GM12878 (cell line): ENCODE data around the gene HMGCL. TPM values are rescaled to one million over a fixed set of nuclear protein-coding genes. Genes with fewer than 3 reads are reported as not detected.
A peak's percentile ranks its signal among the peaks of the same experiment; 100 is the strongest.

ENCODE experiments used
- ATF3 ChIP-seq: IDR thresholded peaks from 2 replicates; pipeline ENCODE4 v1.6.1; 2011; ENCODE audit warnings: low read depth, mild to moderate bottlenecking, low read length, moderate library complexity, borderline replicate concordance; ENCODE audit errors: extremely low read depth
- DPF2 ChIP-seq: fragments of 450-650 bp; IDR thresholded peaks from 2 replicates; pipeline ENCODE4 v1.6.1; 2017; ENCODE audit warnings: mild to moderate bottlenecking
- HCFC1 ChIP-seq: fragments of 150-350 bp; IDR thresholded peaks from 2 replicates; pipeline ENCODE4 v1.6.1; 2014; ENCODE audit warnings: low read length
- HDGF ChIP-seq: fragments of 450-650 bp; IDR thresholded peaks from 2 replicates; pipeline ENCODE4 v1.6.1; 2016; ENCODE audit warnings: antibody characterized with exemption
- HSF1 ChIP-seq: fragments of 150-350 bp; IDR thresholded peaks from 2 replicates; pipeline ENCODE4 v1.6.1; 2014; ENCODE audit warnings: mild to moderate bottlenecking, low read depth, low read length
- KAT2A ChIP-seq: conservative IDR thresholded peaks from 2 replicates; pipeline ENCODE4 v1.6.1; 2011; ENCODE audit warnings: low read depth, low read length; ENCODE audit not compliant: control insufficient read depth
- KDM1A ChIP-seq: fragments of 200-600 bp; sonication (generic); IDR thresholded peaks from 2 replicates; pipeline ENCODE4 v1.6.1; 2016; ENCODE audit warnings: borderline replicate concordance
- NBN ChIP-seq: fragments of 450-650 bp; IDR thresholded peaks from 2 replicates; pipeline ENCODE4 v1.6.1; 2016
- NR2C2 ChIP-seq: IDR thresholded peaks from 2 replicates; pipeline ENCODE4 v1.6.1; 2011; ENCODE audit warnings: borderline replicate concordance, low read depth; ENCODE audit not compliant: control insufficient read depth, insufficient read length
- NR2F1 ChIP-seq: fragments of 450-650 bp; conservative IDR thresholded peaks from 2 replicates; pipeline ENCODE4 v1.6.1; 2017; ENCODE audit warnings: mild to moderate bottlenecking
- PAX8 ChIP-seq: fragments of 450-650 bp; IDR thresholded peaks from 2 replicates; pipeline ENCODE4 v1.6.1; 2017; ENCODE audit warnings: mild to moderate bottlenecking, moderate library complexity
- PKNOX1 ChIP-seq: fragments of 450-650 bp; IDR thresholded peaks from 2 replicates; pipeline ENCODE4 v1.6.1; 2016; ENCODE audit warnings: mild to moderate bottlenecking
- RELA ChIP-seq: fragments of 450-650 bp; IDR thresholded peaks from 2 replicates; pipeline ENCODE4 v1.8.0; 2014; ENCODE audit warnings: borderline replicate concordance; ENCODE audit not compliant: partially characterized antibody
- SMC3 ChIP-seq: IDR thresholded peaks from 2 replicates; pipeline ENCODE4 v1.6.1; 2011; ENCODE audit warnings: low read length, improper control_type of control experiment, borderline replicate concordance
- SREBF2 ChIP-seq: IDR thresholded peaks from 2 replicates; pipeline ENCODE4 v1.6.1; 2012; ENCODE audit warnings: mild to moderate bottlenecking, low read length
- STAT1 ChIP-seq: fragments of 450-650 bp; conservative IDR thresholded peaks from 2 replicates; pipeline ENCODE4 v1.6.1; 2014; ENCODE audit warnings: antibody characterized with exemption, mild to moderate bottlenecking
- USF1 ChIP-seq: IDR thresholded peaks from 2 replicates; pipeline ENCODE4 v1.6.1; 2011; ENCODE audit warnings: borderline replicate concordance, low read depth, mild to moderate bottlenecking, moderate library complexity, mixed read lengths, low read length; ENCODE audit not compliant: insufficient read depth; ENCODE audit errors: extremely low read length
- polyA plus RNA-seq, 11 experiments: library from polyadenylated mRNA; depleted of rRNA in 4 of 11; unstranded in 6 of 11; stranded (reverse) in 5 of 11; fragments of >200 nt; fragmentation: Nextera tagmentation in 4 of 11; fragmentation: Illumina TruSeq in 1 of 11; extraction: Ambion mirVana in 4 of 11; extraction: Trizol in 1 of 11; gene quantifications; 1 replicate in 1 of 11; 2 replicates in 10 of 11; pipeline versions ENCODE4 v1.2.1 to v1.2.3, GENCODE V29; 2011 to 2016; ENCODE audit warnings: inconsistent platforms in 2 of 11, missing spikeins in 2 of 11, low read depth in 1 of 11
- total RNA-seq, 4 experiments: library from RNA; depleted of rRNA in 3 of 4; stranded (reverse); fragments of >200 nt in 3 of 4; fragmentation: Illumina TruSeq in 1 of 4; extraction: Trizol in 1 of 4; gene quantifications; 2 replicates each; pipeline versions ENCODE4 v1.2.1 to v1.2.3, GENCODE V29; 2013 to 2021
- TF ChIP-seq, protein P1 (sequence below): fragments of 450-650 bp; IDR thresholded peaks from 2 replicates; pipeline ENCODE4 v1.6.1; 2017; ENCODE audit warnings: low read depth, mild to moderate bottlenecking, moderate library complexity
- TF ChIP-seq, protein P2 (sequence below): fragments of 450-650 bp; IDR thresholded peaks from 2 replicates; pipeline ENCODE4 v1.6.1; 2017; ENCODE audit warnings: mild to moderate bottlenecking, moderate library complexity

The HMGCL gene
- total and polyA plus RNA-seq, 10 of the 15 experiments (the other 5 are each of a cell fraction or from before 2014, with no cell fraction given): 29.4 to 127 (median 36.4) TPM

GRCh38 chr1:23825076-23825761 is at the start of gene HMGCL (continued):
- TF ChIP-seq USF1 (peak; percentile 93), PKNOX1 (no peak), ATF3 (peak; percentile 79), HCFC1 (peak; percentile 65), SMC3 (no peak), NR2C2 (no peak), HDGF (no peak), SREBF2 (no peak), STAT1 (no peak), RELA (peak; percentile 48), KAT2A (no peak), HSF1 (no peak), NBN (peak; percentile 76; the same call in 1 of the 2 replicates), DPF2 (peak; percentile 28; the same call in 1 of the 2 replicates), NR2F1 (0 out of 2 replicates have a peak, but pooled peaks have one; percentile 17), PAX8 (no peak), KDM1A (no peak)
- TF ChIP-seq, protein P1, sequence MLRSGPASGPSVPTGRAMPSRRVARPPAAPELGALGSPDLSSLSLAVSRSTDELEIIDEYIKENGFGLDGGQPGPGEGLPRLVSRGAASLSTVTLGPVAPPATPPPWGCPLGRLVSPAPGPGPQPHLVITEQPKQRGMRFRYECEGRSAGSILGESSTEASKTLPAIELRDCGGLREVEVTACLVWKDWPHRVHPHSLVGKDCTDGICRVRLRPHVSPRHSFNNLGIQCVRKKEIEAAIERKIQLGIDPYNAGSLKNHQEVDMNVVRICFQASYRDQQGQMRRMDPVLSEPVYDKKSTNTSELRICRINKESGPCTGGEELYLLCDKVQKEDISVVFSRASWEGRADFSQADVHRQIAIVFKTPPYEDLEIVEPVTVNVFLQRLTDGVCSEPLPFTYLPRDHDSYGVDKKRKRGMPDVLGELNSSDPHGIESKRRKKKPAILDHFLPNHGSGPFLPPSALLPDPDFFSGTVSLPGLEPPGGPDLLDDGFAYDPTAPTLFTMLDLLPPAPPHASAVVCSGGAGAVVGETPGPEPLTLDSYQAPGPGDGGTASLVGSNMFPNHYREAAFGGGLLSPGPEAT: peak; percentile 96
- TF ChIP-seq, protein P2, sequence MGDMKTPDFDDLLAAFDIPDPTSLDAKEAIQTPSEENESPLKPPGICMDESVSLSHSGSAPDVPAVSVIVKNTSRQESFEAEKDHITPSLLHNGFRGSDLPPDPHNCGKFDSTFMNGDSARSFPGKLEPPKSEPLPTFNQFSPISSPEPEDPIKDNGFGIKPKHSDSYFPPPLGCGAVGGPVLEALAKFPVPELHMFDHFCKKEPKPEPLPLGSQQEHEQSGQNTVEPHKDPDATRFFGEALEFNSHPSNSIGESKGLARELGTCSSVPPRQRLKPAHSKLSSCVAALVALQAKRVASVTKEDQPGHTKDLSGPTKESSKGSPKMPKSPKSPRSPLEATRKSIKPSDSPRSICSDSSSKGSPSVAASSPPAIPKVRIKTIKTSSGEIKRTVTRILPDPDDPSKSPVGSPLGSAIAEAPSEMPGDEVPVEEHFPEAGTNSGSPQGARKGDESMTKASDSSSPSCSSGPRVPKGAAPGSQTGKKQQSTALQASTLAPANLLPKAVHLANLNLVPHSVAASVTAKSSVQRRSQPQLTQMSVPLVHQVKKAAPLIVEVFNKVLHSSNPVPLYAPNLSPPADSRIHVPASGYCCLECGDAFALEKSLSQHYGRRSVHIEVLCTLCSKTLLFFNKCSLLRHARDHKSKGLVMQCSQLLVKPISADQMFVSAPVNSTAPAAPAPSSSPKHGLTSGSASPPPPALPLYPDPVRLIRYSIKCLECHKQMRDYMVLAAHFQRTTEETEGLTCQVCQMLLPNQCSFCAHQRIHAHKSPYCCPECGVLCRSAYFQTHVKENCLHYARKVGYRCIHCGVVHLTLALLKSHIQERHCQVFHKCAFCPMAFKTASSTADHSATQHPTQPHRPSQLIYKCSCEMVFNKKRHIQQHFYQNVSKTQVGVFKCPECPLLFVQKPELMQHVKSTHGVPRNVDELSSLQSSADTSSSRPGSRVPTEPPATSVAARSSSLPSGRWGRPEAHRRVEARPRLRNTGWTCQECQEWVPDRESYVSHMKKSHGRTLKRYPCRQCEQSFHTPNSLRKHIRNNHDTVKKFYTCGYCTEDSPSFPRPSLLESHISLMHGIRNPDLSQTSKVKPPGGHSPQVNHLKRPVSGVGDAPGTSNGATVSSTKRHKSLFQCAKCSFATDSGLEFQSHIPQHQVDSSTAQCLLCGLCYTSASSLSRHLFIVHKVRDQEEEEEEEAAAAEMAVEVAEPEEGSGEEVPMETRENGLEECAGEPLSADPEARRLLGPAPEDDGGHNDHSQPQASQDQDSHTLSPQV: no peak
